Glutamatergic neuron (in vitro differentiated cells): ENCODE measurements around the gene KCNJ4. TPM values are rescaled to one million over a fixed set of nuclear protein-coding genes. Genes with fewer than 3 reads are reported as not detected.

Source experiments
- DNase-seq: peaks from one replicate; pipeline ENCODE4 v3.0.0; 2022
- H3K27ac Mint-ChIP-seq: one replicate; pipeline ENCODE4 v1.8.0; 2020; ENCODE audit warnings: mild to moderate bottlenecking, mixed read lengths, inconsistent platforms; ENCODE audit not compliant: unreplicated experiment
- H3K27me3 Mint-ChIP-seq: one replicate; pipeline ENCODE4 v1.8.0; 2020; ENCODE audit warnings: mild to moderate bottlenecking, moderate library complexity, mixed read lengths, inconsistent platforms; ENCODE audit not compliant: unreplicated experiment
- H3K36me3 Mint-ChIP-seq: one replicate; pipeline ENCODE4 v1.8.0; 2020; ENCODE audit warnings: mild to moderate bottlenecking, mixed read lengths, inconsistent platforms; ENCODE audit not compliant: unreplicated experiment
- H3K4me1 Mint-ChIP-seq: one replicate; pipeline ENCODE4 v1.8.0; 2020; ENCODE audit warnings: mild to moderate bottlenecking, low read depth, mixed read lengths, inconsistent platforms; ENCODE audit not compliant: unreplicated experiment
- H3K4me3 Mint-ChIP-seq: one replicate; pipeline ENCODE4 v1.8.0; 2020; ENCODE audit warnings: mild to moderate bottlenecking, mixed read lengths, inconsistent platforms; ENCODE audit not compliant: unreplicated experiment
- H3K9me3 Mint-ChIP-seq: one replicate; pipeline ENCODE4 v1.8.0; 2020; ENCODE audit warnings: mild to moderate bottlenecking, moderate library complexity, mixed read lengths, inconsistent platforms; ENCODE audit not compliant: unreplicated experiment
- CTCF ChIP-seq: fragments of 200-600 bp; sonication (generic); IDR thresholded peaks from one replicate; pipeline ENCODE4 v1.5.0; 2021; ENCODE audit not compliant: partially characterized antibody, unreplicated experiment
- total RNA-seq: library from RNA; stranded (reverse); fragmentation: NEBNext Ultra II Directional; extraction: Animal tissue kit (Norgen Biotek cat#: 25700); gene quantifications from one replicate; pipeline ENCODE4 v1.2.1, GENCODE V29; 2021; ENCODE audit not compliant: unreplicated experiment

The KCNJ4 gene
- total RNA-seq, 1 donor from 2014 or later, result 0.86 TPM

DNA sequence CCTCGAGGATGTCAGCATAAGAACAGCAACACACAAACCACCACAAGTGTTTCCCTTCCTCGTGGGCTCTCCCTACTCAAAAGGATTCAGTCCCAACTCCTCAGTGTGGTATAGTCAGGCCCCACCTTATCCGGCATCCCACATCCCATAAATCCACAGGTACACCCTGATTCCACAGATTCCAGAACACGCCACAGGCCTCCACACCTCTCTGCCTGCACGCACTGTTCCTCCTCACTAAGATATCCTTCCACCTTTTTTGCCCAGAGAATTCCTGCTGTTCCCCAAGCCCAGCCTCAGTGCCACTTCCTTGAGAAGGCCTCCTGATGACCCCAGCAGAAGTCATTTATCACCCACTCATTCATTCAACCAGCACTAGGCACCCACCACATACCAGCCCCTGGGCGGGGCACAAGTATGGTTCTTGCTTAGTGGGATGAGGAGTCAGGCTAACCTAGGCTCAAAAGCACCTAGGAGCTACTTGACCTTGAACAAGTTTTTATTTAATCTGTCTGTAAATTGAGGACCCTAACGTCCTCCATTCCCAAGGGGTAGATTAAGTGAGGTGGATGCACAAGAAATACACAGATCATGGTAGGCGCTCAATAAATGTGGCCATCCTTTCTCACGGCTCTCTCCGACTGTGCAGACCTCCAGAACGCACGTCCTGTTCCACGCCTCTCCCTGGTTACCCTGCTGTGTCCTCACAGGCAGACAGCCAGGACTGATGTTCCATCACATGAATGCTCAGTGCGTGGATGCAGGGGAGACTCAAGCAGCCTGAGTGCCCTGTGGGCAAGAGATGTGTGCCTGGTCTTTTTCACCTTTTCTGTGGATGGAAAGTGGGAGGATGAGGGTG lies 2.1 kb upstream of the KCNJ4 start:
- no peaks in the 10 kb centered on the region for H3K36me3 Mint-ChIP-seq
- peaks cover 22% of the 10 kb centered on the region for H3K27me3 Mint-ChIP-seq
- no peak for TF ChIP-seq CTCF
- peaks cover 1% of the 10 kb centered on the region for H3K4me1 Mint-ChIP-seq
- peak overlapping the region; percentile 36 for H3K4me3 Mint-ChIP-seq
- H3K27ac Mint-ChIP-seq, result no peak overlapping the region
- no peak for DNase-seq
- H3K9me3 Mint-ChIP-seq, result peaks cover 11% of the 10 kb centered on the region

DNA sequence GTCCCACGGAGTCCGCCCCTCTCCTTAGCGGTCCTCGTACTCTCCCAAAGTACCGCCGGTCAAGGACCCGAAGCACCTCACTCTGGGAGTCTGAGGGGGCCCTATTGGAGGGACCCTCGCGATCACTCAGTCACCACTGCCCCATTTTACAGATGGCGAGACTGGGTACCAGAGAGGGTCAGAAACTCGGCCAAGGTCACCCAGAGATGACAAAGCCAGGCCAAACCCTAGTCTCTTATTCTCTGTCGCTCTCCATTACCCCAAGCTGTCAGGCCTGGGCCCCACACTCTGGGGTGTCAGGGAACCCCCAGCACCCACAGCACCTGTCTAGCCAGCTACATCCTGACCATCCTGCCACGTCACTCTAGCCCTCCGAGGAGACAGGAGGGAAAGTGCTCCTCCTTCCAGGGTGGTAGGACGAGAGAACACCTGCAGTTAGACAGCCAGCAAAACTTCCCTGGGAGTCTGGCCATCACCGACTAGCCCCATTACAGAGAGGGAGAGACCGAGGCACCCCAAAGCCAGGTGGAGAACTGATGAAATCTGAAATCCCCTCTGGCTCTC lies 1.4 kb upstream of the KCNJ4 start:
- no peak for DNase-seq
- Mint-ChIP-seq H3K9me3 (peaks cover 10% of the 10 kb centered on the region), H3K27ac (no peak overlapping the region), H3K36me3 (no peaks in the 10 kb centered on the region), H3K27me3 (peaks cover 22% of the 10 kb centered on the region), H3K4me3 (peak overlapping the region; percentile 36), H3K4me1 (no peaks in the 10 kb centered on the region)
- TF ChIP-seq CTCF, result no peak

- H3K4me1 Mint-ChIP-seq, result no peaks in the 10 kb centered on the region
- H3K27ac Mint-ChIP-seq, result no peak overlapping the region
- H3K27me3 Mint-ChIP-seq, result peaks cover 22% of the 10 kb centered on the region
- H3K9me3 Mint-ChIP-seq, result peaks cover 10% of the 10 kb centered on the region
- H3K36me3 Mint-ChIP-seq, result no peaks in the 10 kb centered on the region
- TF ChIP-seq CTCF, result no peak
- DNase-seq, result peak; percentile 79
- H3K4me3 Mint-ChIP-seq, result peak overlapping the region; percentile 38
Measured at GRCh38 chr22:38455530-38456271, 702 bp upstream of the KCNJ4 start.

DNA sequence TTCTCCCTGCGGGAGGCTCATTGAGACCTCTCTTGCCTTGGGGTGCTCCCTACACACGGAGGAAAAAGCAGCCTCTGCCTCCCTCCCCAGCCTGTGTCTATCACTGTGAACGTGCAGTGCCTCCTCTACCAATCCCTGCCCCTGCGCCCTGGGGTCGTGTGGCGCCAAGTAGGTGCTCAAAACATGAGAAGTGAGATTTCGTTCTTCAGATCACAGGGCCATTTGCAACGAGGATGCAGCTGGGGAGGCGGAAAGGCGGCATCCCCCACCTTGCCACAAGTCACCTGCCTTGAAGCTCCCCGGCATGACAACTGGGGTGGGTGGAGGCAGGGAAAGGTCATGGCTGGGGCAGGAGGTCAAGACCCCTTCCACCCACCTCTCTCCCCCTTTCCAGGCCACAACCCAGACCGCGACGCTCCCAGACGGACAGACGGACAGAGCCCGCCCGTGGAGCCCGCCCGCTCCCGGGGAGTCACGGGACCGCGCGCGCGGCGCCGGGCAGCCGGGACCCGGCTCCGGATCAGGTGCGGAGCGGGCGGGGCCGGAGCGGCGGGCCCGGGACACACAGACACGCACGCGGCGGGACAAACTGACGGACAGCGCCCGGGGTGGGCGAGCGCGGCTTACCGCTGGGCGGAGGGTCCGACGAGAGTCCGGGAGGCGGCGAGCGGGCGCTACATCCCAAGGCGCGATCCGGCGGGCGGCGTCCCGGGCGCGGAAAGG lies 485 bp downstream of the KCNJ4 start:
- Mint-ChIP-seq H3K4me1 (no peaks in the 10 kb centered on the region), H3K27me3 (peaks cover 22% of the 10 kb centered on the region), H3K4me3 (peak overlapping the region; percentile 77), H3K9me3 (peaks cover 10% of the 10 kb centered on the region), H3K36me3 (no peaks in the 10 kb centered on the region), H3K27ac (peak overlapping the region; percentile 33)
- no peak for DNase-seq
- no peak for TF ChIP-seq CTCF
